NOMO-1 (cell line): ENCODE measurements around the gene CHERP.
"Not testable (repeated sequence)": the region's sequence is repeated elsewhere in the genome, so short reads cannot be mapped to it uniquely, and the experiment has no call there.

Experiments
- DNase-seq, 2 experiments: peaks; one replicate each; lab custom pipeline; 2025; ENCODE audit not compliant: unreplicated experiment in 2 of 2; lab: John Stamatoyannopoulos, UW

Gene CHERP

DNA sequence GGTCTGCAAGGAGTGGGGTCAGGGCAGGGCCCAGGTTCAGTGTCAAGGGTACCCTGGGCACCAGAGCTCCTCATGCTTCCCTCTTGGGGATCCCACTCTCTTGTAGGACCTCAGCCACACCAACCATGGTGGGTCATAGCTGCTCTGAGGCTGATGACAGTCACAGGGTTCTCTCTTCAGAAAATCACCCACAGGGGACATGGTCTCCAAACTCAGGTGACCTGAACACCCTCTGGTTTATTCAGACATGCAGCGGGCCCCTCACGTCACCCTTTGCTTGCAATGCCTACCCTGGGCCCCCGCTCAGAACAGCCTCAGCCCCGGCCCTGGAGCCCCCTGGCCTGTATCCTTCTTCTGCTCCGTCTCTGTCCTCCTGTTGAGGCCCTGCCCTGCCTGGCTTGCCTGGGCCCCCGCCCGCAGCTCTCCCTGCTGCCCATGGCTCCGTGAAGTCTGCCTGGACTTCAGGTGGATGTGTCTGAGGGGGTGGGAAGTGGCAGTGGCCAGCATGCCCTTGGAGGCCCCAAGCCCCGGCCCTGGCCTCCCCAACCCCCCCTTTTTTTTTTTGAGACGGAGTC, 20.4 kb downstream of the CHERP start:
- no peak for DNase-seq

- no peak for DNase-seq
These were observed 21.1 kb downstream of the CHERP start for GRCh38 chr19:16520986-16521624.

GRCh38 chr19:16520074-16520973, 21.9 kb downstream of the CHERP start:
- no peak for DNase-seq

DNA sequence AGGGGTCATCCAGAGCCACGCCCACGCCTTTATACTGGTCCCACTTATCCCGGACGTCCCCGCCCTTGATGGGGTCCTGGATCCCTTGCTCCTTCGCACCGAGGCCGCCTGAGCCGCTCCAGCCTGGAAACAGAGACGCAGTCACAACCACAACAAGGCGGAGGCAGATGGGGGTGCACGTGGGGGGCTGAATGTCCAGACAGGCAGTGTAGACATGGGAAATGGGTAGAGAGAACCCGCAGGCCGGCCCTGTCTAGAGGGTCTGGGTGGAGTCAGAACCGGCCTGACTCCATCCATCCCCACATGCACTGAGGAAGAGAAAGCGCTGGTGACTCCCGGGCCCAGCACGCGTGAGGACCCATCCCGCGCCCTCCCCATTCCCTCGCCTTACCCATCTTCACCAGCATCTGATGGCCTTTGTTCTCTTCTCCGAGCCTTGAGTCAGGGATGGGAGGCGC, 23.0 kb downstream of the CHERP start:
- no peak for DNase-seq

GRCh38 chr19:16518483-16519229, 23.6 kb downstream of the CHERP start:
- DNase-seq = no peak

GRCh38 chr19:16518061-16518460, 24.2 kb downstream of the CHERP start:
- DNase-seq = no peak

- DNase-seq = no peak
These were observed 25.2 kb downstream of the CHERP start for GRCh38 chr19:16516923-16517610.

GRCh38 chr19:16516381-16516780, 25.9 kb downstream of the CHERP start:
- no peak for DNase-seq

GRCh38 chr19:16514383-16515019, 27.7 kb downstream of the CHERP start:
- DNase-seq = no peak

GRCh38 chr19:16512611-16513010, 29.6 kb downstream of the CHERP start:
- not testable (repeated sequence) for DNase-seq

DNA sequence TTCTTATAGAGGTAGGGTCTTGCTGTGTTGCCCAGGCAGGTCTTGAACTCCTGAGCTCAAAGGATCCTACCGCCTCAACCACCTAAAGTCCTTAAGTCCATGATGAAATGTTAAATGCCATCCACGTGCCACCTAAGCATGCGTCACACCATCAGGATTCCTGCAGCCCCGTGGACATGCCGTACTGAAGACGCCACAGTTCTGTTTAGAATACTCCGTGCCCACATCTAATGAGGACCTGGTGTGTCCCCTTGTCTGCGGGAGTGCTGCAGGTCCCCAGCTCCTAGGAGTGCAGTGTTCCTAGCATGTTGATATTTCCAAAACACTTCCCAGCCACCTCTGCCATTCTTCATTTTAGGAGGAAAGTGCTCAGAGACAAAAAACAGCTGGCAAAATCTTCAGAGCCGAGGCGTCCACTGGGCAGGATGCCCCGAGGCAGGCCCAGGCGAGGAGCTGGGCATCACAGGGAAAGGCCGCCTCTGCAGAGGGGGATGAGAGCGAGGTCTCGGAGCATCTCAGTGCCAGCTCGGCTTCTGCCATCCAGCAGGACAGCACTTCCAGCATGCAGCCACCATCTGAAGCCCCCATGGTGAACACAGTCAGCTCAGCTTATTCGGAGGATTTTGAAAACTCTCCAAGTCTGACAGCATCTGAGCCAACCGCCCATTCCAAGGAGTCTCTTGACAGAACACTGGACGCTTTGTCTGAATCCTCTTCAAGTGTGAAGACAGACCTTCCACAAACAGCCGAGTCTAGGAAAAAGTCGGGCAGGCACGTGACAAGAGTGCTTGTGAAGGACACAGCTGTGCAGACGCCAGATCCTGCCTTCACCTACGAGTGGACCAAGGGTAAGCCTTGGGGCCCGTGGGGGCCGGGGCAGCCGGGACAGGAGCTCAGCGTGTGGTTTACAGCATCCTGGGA, 32.8 kb downstream of the CHERP start:
- no peak for DNase-seq

DNA sequence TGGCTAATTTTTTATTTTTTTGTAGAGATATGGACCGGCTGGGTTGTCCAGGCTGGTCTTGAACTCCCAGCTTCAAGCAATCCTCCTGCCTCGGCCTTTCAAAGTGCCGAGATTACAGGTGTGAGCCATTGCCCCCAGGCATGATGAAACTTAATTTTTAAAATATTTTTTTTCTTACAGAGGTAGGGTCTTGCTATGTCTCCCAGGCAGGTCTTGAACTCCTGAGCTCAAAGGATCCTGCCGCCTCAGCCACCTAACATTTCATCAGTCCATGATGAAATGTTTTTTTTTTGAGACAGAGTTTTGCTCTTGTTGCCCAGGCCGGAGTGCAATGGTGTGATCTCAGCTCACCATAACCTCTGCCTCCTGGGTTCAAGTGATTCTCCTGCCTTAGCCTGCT, 33.7 kb downstream of the CHERP start:
- no peak for DNase-seq

GRCh38 chr19:16506961-16507360, 35.3 kb downstream of the CHERP start:
- DNase-seq = no peak

- DNase-seq = not testable (repeated sequence)
These were observed 36.1 kb downstream of the CHERP start for GRCh38 chr19:16506161-16506560.

- no peak for DNase-seq
These were observed 38.0 kb downstream of the CHERP start for GRCh38 chr19:16504271-16504670.

DNA sequence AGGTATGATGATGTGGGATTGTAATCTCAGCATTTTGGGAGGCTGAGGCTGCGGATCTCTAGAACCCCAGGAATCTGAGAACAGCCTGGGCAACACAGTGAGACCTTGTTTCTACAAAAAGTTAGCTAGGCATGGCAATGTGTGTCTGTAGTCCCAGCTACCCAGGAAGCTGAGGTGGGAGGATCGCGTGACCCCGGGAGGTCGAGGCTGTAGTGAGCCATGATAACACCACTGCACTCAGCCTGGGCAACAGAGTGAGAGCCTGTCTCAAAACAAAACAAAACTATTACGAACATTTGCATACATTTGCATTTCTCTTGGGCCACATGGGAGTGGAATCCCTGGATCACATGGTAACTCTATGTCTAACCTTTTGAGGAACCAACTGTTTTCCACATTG, 44.4 kb downstream of the CHERP start:
- DNase-seq = no peak

GRCh38 chr19:16497042-16497441, 45.2 kb downstream of the CHERP start:
- no peak for DNase-seq

GRCh38 chr19:16496613-16496983, 45.6 kb downstream of the CHERP start:
- no peak for DNase-seq
